ENCODE data around the gene STPG2. TPM values are rescaled to one million over a fixed set of nuclear protein-coding genes. Genes with fewer than 3 reads are reported as not detected.

Gene STPG2
- total RNA-seq, 1 experiment from 2014 or later, result 0.20 TPM

DNA sequence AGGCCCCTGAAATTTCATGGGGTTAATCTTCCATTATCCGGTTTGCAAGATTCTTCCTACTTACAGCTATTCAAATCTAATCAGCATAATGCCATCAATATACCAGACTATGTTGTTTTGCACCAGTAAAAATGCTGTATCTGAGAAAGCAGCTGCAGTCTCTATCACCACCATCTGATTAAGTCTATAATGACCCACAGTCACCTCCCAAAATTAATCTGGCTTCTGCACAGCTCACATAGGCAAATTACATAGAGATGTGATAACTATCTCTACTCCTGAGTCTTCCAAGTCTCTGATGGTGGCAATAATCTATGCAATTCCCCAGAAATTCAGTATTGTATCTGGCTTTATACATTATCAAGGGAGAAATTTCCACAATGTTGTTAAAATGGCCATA is 113.2 kb downstream of the STPG2 start:
- no peak overlapping the region for H3K4ac ChIP-seq (ENCODE audit: low read depth, low read length)
- no peak overlapping the region for H2BK12ac ChIP-seq (ENCODE audit: insufficient read length, low read depth, low read length)
- H3K4me1 ChIP-seq (ENCODE audit: insufficient read depth, low read length), result no peaks in the 10 kb centered on the region
- H3K14ac ChIP-seq (ENCODE audit: insufficient read depth, low read length), result no peak overlapping the region
- no peak overlapping the region for H3K27ac ChIP-seq (ENCODE audit: insufficient read length, low read depth, low read length)
- peaks cover 0 to 2% of the 10 kb centered on the region in 2 experiments; a peak in 1 of 4 replicates for H3K4me1 Mint-ChIP-seq
- H3K4me3 Mint-ChIP-seq, result no peak overlapping the region
- no peak overlapping the region for H3K23ac ChIP-seq (ENCODE audit: insufficient read length, low read depth, low read length)
- H2BK5ac ChIP-seq (ENCODE audit: insufficient read length, low read length), result no peak overlapping the region
- peaks cover 10 to 18% of the 10 kb centered on the region in 2 experiments for H3K9me3 Mint-ChIP-seq
- H3K79me1 ChIP-seq (ENCODE audit: insufficient read depth, low read depth, low read length, poor library complexity, severe bottlenecking), result no peaks in the 10 kb centered on the region
- H2AFZ ChIP-seq (ENCODE audit: low read length), result no peak overlapping the region
- no peaks in the 10 kb centered on the region for H3K79me2 ChIP-seq (ENCODE audit: insufficient read depth, low read length)
- H4K5ac ChIP-seq (ENCODE audit: insufficient read length, low read depth, low read length), result no peak overlapping the region
- H3K36me3 Mint-ChIP-seq (ENCODE audit: insufficient read depth in 1 of 3, low read depth in 3 of 3), result peaks cover 0 to 10% (median 3%) of the 10 kb centered on the region in 3 experiments; a peak in 3 of 7 replicates
- H3K27ac Mint-ChIP-seq, result no peak overlapping the region
- H4K20me1 ChIP-seq (ENCODE audit: control insufficient read depth, insufficient read depth, insufficient read length), result no peaks in the 10 kb centered on the region
- no peak overlapping the region for H4K91ac ChIP-seq (ENCODE audit: insufficient read length, low read depth, low read length)
- no peaks in the 10 kb centered on the region for H3K27me3 ChIP-seq (ENCODE audit: insufficient read depth, low read length)
- no peak overlapping the region for H3K56ac ChIP-seq (ENCODE audit: insufficient read length, low read depth, low read length)
- H3K27me3 Mint-ChIP-seq (ENCODE audit: low read depth), result no peaks in the 10 kb centered on the region
- no peak for TF ChIP-seq CTCF (conservative IDR thresholded peaks at IDR 0.05)
- no peak overlapping the region for H3K18ac ChIP-seq (ENCODE audit: insufficient read length, low read depth, low read length)
- no peaks in the 10 kb centered on the region for H3K23me2 ChIP-seq (ENCODE audit: insufficient read length, low read depth, low read length, poor library complexity, severe bottlenecking)
- no peak overlapping the region for H3K9ac ChIP-seq (ENCODE audit: extremely low read depth, insufficient read length, low read length)
- no peaks in the 10 kb centered on the region for H3K9me3 ChIP-seq (ENCODE audit: control insufficient read depth, low read depth, low read length)
- H2BK20ac ChIP-seq (ENCODE audit: low read depth, low read length, poor library complexity, severe bottlenecking), result no peak overlapping the region
- DNase-seq, result no peak
- no peak overlapping the region for H3T11ph ChIP-seq (ENCODE audit: low read length)
- H2BK15ac ChIP-seq (ENCODE audit: low read depth, low read length), result no peak overlapping the region
- no peak overlapping the region for H2AK5ac ChIP-seq (ENCODE audit: insufficient read length, low read length)
- H2BK120ac ChIP-seq (ENCODE audit: low read depth, low read length, poor library complexity, severe bottlenecking), result no peak overlapping the region
- H4K8ac ChIP-seq (replicated peaks; ENCODE audit: insufficient read length, low read depth, low read length), result no peak overlapping the region
- whole genome bisulfite sequencing (ENCODE audit: extremely low coverage, insufficient read length, low lambda C conversion rate), result no CpG with 5 or more reads among the region's 1 CpG
- no peak overlapping the region for H3K4me2 ChIP-seq (ENCODE audit: insufficient read depth, insufficient read length, low read length)

Measured in H9 (cell line).